WTC11 (cell line): ENCODE data around the gene DNAH14.

Experiments used
- FOXK1 ChIP-seq: sonication (generic); formaldehyde crosslinking; IDR thresholded peaks from 2 replicates; pipeline ENCODE4 v1.8.0; 2022; ENCODE audit warnings: mild to moderate bottlenecking, moderate library complexity, missing genetic modification reagents
- KAT7 ChIP-seq: sonication (generic); formaldehyde crosslinking; IDR thresholded peaks from 2 replicates; pipeline ENCODE4 v1.8.1; 2023; ENCODE audit warnings: missing genetic modification reagents, mild to moderate bottlenecking, borderline replicate concordance
- NFE2L1 ChIP-seq: sonication (generic); formaldehyde crosslinking; IDR thresholded peaks from 2 replicates; pipeline ENCODE4 v1.8.1; 2023; ENCODE audit warnings: missing genetic modification reagents
- ZNF138 ChIP-seq: sonication (generic); formaldehyde crosslinking; conservative IDR thresholded peaks from 2 replicates; pipeline ENCODE4 v1.8.1; 2022; ENCODE audit warnings: mild to moderate bottlenecking, moderate library complexity, missing genetic modification reagents
- ZNF263 ChIP-seq: sonication (generic); formaldehyde crosslinking; IDR thresholded peaks from 2 replicates; pipeline ENCODE4 v1.8.1; 2022; ENCODE audit warnings: low read depth, mild to moderate bottlenecking, moderate library complexity, missing genetic modification reagents
- ZNF396 ChIP-seq: fragments of 250-450 bp; sonication (Bioruptor Pico); IDR thresholded peaks from 2 replicates; pipeline ENCODE4 v1.8.0; 2021; ENCODE audit warnings: mild to moderate bottlenecking, moderate library complexity, borderline replicate concordance
- TF ChIP-seq, protein P1 (sequence below): sonication (generic); formaldehyde crosslinking; conservative IDR thresholded peaks from 2 replicates; pipeline ENCODE4 v1.8.1; 2022; ENCODE audit warnings: mild to moderate bottlenecking, missing genetic modification reagents
- TF ChIP-seq, protein P2 (sequence below): sonication (generic); formaldehyde crosslinking; IDR thresholded peaks from 2 replicates; pipeline ENCODE4 v1.8.1; 2023; ENCODE audit warnings: mild to moderate bottlenecking, missing genetic modification reagents, moderate library complexity
- TF ChIP-seq, protein P3 (sequence below): fragments of 200-600 bp; IDR thresholded peaks from 2 replicates; pipeline ENCODE4 v1.8.0; 2022; ENCODE audit warnings: antibody characterized with exemption
- TF ChIP-seq, protein P4 (sequence below): fragments of 250-450 bp; sonication (Bioruptor Pico); conservative IDR thresholded peaks from 2 replicates; pipeline ENCODE4 v1.9.0; 2021; ENCODE audit warnings: mild to moderate bottlenecking

DNA sequence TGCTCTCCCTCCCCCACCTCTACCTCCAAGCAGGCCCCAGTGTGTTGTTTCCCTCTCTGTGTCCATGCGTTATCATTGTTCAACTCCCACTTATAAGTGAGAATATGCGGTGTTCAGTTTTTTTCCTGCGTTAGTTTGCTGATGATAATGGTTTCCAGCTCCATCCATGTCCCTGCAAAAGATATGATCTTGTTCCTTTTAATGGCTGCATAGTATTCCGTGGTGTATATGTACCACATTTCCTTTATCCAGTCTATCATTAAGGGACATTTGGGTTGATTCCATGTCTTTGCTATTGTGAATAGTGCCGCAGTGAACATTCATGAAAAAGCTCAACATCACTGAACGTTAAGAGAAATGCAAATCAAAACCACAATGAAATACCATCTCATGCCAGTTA is 58.6 kb downstream of the DNAH14 start:
- TF ChIP-seq, protein P1, sequence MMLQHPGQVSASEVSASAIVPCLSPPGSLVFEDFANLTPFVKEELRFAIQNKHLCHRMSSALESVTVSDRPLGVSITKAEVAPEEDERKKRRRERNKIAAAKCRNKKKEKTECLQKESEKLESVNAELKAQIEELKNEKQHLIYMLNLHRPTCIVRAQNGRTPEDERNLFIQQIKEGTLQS (CRISPR knock-in tag): no peak
- TF ChIP-seq KAT7 (no peak), ZNF263 (CRISPR knock-in tag) (no peak), ZNF138 (no peak), ZNF396 (CRISPR knock-in tag) (no peak), FOXK1 (CRISPR knock-in tag) (no peak), NFE2L1 (CRISPR knock-in tag) (no peak)
- TF ChIP-seq, protein P2, sequence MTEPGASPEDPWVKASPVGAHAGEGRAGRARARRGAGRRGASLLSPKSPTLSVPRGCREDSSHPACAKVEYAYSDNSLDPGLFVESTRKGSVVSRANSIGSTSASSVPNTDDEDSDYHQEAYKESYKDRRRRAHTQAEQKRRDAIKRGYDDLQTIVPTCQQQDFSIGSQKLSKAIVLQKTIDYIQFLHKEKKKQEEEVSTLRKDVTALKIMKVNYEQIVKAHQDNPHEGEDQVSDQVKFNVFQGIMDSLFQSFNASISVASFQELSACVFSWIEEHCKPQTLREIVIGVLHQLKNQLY (CRISPR knock-in tag): no peak
- TF ChIP-seq, protein P3, sequence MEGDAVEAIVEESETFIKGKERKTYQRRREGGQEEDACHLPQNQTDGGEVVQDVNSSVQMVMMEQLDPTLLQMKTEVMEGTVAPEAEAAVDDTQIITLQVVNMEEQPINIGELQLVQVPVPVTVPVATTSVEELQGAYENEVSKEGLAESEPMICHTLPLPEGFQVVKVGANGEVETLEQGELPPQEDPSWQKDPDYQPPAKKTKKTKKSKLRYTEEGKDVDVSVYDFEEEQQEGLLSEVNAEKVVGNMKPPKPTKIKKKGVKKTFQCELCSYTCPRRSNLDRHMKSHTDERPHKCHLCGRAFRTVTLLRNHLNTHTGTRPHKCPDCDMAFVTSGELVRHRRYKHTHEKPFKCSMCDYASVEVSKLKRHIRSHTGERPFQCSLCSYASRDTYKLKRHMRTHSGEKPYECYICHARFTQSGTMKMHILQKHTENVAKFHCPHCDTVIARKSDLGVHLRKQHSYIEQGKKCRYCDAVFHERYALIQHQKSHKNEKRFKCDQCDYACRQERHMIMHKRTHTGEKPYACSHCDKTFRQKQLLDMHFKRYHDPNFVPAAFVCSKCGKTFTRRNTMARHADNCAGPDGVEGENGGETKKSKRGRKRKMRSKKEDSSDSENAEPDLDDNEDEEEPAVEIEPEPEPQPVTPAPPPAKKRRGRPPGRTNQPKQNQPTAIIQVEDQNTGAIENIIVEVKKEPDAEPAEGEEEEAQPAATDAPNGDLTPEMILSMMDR: no peak
- TF ChIP-seq, protein P4, sequence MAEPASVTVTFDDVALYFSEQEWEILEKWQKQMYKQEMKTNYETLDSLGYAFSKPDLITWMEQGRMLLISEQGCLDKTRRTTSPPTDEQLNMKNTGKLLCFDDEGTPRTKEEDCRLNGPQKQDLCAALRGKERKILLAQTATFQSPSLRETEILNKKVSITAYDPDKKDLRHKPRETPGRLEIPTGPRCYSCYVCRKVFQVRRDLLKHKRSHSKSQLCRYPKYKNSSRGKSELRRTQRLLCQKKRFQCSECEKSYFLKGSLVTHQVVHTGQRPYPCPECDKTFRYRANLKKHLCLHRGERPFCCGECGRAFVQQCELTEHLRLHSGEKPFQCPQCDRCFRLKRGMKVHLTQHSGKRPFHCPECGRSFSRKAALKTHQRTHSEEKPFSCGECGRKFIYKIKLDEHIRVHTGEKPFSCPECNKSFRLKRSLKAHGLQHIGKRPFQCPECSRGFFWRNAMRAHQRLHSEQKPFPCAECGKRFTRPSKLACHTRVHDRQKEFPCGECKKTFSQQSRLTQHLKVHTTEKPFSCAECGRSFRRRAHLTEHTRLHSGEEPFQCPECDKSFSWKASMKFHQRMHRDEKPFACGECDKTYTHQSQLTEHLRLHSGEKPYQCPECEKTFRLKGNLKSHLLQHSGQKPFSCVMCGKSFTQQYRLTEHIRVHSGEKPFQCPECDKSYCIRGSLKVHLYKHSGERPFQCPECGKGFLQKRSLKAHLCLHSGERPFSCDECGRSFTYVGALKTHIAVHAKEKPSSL (CRISPR knock-in tag): no peak
